GM12875 (cell line): ENCODE data around the gene TBC1D24.
A peak's percentile ranks its signal among the peaks of the same experiment; 100 is the strongest.

Experiments
- H3K4me3 ChIP-seq: one replicate; pipeline ENCODE4 v1.5.1; 2011; ENCODE audit warnings: low read depth, low read length, control low read depth
- TF ChIP-seq, protein P1 (sequence below): IDR thresholded peaks from 2 replicates; pipeline ENCODE4 v1.5.1; 2011; ENCODE audit warnings: low read depth, mild to moderate bottlenecking, control low read depth, inconsistent platforms, low read length, moderate library complexity, borderline replicate concordance; ENCODE audit not compliant: insufficient read depth

TBC1D24 gene

GRCh38 chr16:2465653-2466415 is 9.1 kb upstream of the TBC1D24 start:
- TF ChIP-seq, protein P1, sequence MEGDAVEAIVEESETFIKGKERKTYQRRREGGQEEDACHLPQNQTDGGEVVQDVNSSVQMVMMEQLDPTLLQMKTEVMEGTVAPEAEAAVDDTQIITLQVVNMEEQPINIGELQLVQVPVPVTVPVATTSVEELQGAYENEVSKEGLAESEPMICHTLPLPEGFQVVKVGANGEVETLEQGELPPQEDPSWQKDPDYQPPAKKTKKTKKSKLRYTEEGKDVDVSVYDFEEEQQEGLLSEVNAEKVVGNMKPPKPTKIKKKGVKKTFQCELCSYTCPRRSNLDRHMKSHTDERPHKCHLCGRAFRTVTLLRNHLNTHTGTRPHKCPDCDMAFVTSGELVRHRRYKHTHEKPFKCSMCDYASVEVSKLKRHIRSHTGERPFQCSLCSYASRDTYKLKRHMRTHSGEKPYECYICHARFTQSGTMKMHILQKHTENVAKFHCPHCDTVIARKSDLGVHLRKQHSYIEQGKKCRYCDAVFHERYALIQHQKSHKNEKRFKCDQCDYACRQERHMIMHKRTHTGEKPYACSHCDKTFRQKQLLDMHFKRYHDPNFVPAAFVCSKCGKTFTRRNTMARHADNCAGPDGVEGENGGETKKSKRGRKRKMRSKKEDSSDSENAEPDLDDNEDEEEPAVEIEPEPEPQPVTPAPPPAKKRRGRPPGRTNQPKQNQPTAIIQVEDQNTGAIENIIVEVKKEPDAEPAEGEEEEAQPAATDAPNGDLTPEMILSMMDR = peak; percentile 38; the same call in 1 of the 2 replicates

DNA sequence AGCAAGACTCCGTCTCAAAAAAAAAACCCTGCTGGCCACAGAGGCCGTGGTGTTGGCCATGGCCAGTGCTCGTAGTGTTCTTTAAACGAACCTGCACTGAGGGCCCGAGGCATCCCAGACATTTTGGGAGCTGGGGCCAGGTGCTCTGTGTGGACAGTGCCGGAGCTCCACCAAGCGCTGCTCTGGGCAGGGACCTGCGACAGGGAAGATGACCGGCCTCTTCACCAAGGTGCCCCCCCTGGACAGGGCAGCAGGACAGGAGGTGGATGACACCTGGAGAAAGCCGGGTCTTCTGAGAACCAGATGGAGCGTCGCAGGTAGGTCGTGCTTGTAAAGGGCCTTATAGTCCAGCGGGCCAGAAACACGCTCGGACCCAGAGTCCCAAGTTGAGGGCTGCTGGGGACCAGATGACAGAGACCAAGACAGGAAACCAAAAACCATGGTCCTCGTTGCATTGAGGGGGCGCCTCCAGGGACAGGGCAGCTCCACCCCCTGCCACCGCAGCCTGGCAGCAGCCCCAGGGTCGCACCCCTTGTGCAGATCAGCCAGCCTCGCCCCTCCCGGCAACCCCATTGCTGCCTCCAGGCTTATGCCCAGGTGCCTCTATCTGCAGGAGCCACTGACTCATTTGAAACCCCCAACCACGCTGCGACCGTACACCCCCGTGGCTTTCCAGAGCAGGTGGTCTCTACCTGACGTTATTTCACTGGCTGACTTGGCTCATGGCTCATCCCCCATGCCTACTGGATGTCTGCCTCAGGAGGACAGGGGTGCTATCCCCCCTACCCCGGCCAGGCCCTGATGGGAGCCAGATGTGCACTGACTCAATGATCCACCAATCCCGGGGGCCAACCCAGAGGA is 8.0 kb upstream of the TBC1D24 start:
- TF ChIP-seq, protein P1 = no peak
- no peak overlapping the region for H3K4me3 ChIP-seq

More at GRCh38 chr16:2465653-2466415, 9.1 kb upstream of the TBC1D24 start:
- no peak overlapping the region for H3K4me3 ChIP-seq

- TF ChIP-seq, protein P1 = peak; percentile 27; the same call in 1 of the 2 replicates
- peak overlapping the region; percentile 53 for H3K4me3 ChIP-seq
Observed at GRCh38 chr16:2467528-2468232, 7.2 kb upstream of the TBC1D24 start.

- H3K4me3 ChIP-seq = peak overlapping the region; percentile 53
- TF ChIP-seq, protein P1 = no peak
Observed at GRCh38 chr16:2468233-2468724, 6.6 kb upstream of the TBC1D24 start.

- H3K4me3 ChIP-seq = peak overlapping the region; percentile 10
- TF ChIP-seq, protein P1 = no peak
Observed at GRCh38 chr16:2468725-2469398, 6.1 kb upstream of the TBC1D24 start.
